ENCODE measurements around the gene RASSF5.
"Not testable (repeated sequence)": the region's sequence is repeated elsewhere in the genome, so short reads cannot be mapped to it uniquely, and the experiment has no call there.

Gene RASSF5

DNA sequence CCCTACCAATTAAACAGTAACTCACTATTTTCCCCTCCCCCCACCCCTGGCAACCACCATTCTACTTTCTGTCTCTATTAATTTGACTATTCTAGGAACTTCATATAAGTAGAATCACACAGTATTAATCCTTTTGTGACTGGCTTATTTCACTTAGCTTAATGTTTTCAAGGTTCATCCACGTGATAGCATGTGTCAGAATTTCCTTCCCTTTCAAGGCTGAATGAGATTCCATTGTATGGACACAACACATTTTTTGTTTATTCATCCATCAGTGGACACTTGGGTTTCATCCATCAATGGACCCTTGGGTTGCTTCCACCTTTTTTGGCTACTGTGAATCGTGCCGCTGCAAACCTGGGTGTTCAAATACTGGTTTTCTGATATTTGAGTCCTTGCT lies 63.2 kb downstream of the RASSF5 start:
- no peak for DNase-seq (ENCODE audit: low read depth)

GRCh38 chr1:206572835-206573234 lies 65.5 kb downstream of the RASSF5 start:
- DNase-seq (ENCODE audit: low read depth) = no peak

GRCh38 chr1:206573319-206573718 lies 66.0 kb downstream of the RASSF5 start:
- DNase-seq (ENCODE audit: low read depth) = no peak

- DNase-seq (ENCODE audit: low read depth) = no peak
Observed at GRCh38 chr1:206573762-206574161, 66.4 kb downstream of the RASSF5 start.

DNA sequence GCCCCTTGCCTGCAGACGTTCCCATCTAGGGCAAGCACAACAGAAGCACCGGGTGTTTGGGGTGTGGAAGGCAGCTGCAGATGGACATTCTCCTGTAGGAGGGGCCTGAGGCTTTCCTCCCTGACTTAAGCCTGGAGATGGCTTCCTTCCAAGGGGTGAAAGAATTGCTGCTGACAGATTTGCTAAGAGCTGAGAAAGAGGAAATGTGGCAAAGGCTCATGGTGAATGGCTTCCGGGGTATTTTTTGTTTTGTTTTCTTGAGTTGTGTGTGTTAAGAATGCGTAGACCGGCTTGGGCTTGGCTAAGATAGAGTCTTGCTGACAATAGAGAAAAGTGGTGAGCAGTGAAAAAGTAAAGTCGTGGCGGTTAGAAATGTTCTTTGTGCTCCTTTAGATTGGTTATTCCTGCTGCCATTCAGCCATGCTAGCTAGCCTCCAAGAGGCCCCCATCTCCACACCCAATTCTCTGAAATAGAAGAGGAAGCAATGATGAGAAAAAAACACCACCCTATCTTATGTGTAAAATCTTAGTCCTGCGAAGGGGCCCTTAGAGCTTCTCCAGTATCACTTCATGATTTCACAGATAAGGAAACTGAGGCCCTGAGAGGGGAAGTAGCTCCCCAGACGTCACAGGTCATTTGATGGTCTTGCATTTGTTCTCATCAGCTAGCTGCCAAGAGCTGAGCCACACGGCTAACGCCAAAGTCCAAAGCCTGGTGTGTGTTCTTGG lies 68.0 kb downstream of the RASSF5 start:
- DNase-seq (ENCODE audit: low read depth) = no peak

- DNase-seq (ENCODE audit: low read depth) = no peak
Observed at GRCh38 chr1:206575894-206576737, 68.8 kb downstream of the RASSF5 start.

DNA sequence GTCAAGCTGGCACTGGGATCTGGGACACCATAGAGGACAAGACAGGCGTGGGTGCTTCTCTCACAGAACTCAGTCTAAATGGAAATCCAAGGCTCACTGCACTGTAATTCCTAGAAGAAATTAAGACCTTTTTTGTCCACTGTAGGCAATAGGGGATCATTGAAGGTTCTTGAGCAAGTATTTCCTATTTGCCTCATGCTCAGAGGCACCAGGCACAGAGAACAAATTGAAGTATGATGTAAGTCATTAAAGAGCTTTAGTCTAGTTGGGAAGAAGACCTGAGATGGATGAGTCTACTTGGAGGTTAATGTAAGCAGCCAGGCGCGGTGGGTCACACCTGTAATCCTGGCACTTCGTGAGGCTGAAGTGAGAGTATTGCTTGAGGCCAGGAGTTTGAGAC lies 70.3 kb downstream of the RASSF5 start:
- no peak for DNase-seq (ENCODE audit: low read depth)

- no peak for DNase-seq (ENCODE audit: low read depth)
Observed at GRCh38 chr1:206578068-206578977, 71.0 kb downstream of the RASSF5 start.

DNA sequence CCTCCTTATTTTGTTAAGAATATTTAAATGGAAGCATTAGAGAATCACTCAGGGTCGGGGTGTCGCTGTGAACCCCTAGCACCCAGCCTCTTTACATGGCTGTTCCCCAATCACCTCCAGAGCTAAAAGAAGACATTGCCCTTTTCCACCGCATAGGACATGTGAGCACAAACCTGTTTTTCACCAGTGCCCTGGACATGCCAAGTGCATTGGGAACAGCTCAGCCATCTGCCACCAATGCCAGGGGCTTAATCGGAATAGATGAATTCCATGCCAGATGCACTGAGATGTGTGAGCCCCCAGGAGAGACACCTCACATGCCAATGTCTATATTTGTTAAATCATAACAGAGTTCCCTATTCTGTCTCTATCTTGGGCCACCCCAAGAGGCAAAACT lies 71.6 kb downstream of the RASSF5 start:
- DNase-seq (ENCODE audit: low read depth) = no peak

DNA sequence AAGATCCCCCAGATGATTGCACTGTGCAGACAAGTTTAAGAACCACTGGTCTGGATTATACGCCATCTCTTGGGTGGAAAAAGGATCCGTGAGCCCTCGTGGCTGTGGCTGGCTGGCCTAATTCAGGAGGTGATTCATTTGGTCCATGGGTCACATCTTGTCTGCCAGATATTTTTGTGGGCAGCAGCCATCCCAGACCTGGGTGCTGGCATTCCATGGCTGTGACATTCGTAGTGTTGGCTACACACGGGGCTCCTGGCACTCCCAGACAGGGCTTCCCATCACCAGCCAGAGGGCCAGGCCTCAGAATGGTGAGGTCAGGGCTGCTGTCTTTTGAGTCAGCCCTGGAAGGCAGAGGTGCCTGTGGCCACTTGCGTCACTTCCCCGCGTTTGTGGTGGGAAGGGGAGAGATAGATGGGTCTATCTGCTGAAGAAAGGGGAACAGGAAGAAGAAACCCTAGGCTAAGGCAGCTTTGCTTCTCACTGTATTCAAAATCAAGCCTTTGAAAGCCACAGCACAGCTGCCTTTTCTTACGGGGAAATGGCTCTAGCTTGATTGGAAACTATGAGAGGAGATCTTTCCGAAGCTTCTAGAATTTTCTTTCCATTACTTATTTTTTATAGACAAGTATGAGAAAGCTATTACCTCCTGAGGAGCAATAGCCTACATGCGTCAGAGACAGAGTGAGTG lies 72.6 kb downstream of the RASSF5 start:
- DNase-seq (ENCODE audit: low read depth) = peak; percentile 78

DNA sequence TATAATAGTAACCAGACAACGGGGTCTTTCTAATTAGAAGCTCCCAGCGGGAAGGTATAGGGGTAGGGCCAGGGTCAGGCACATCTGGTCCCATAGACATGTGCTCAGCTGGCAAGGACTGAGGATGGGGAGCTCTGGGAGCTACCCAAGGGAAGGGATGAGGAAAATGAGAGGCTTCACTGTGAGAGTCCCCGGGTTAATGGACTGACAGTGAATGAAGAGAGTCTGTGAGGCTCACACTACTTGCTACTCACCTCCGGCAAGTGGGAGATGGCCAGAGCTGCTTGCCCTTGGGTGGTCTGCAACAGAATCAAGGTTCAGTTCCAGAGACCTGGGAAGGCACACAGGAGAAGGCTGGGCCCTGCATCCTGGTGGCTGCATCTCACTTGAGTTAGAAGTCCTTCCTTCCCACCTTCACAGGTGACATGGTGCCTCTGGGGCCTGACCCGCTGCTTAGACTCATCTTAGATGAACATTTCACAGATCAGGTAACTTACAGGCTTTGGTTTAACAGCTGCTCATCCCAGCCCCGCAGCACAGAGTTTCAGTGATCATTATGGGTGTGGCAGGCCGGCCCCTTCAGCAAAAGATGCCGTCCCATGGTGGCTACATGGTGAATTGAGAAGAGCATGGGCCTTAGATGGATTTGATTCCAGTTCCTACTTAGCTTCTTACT lies 73.2 kb downstream of the RASSF5 start:
- no peak for DNase-seq (ENCODE audit: low read depth)

DNA sequence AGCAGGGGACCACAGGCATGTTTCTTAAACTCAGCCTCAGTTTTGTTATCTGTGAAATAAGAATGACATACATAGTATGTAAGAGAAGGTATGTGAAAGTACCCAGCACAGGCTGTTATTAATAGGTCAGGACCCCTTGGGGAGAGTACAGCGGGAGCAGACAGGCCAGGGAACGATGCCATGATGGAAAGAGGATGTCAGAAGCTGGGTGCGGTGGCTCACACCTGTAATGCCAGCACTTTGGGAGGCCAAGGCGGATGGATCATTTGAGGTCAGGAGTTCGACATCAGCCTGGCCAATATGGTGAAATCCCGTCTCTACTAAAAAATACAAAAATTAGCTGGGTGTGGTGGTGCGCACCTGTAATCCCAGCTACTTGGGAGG lies 73.8 kb downstream of the RASSF5 start:
- DNase-seq (ENCODE audit: low read depth) = not testable (repeated sequence)

- DNase-seq (ENCODE audit: low read depth) = peak; percentile 59
Observed at GRCh38 chr1:206581571-206581981, 74.2 kb downstream of the RASSF5 start.

GRCh38 chr1:206582537-206582936 lies 75.2 kb downstream of the RASSF5 start:
- no peak for DNase-seq (ENCODE audit: low read depth)

DNA sequence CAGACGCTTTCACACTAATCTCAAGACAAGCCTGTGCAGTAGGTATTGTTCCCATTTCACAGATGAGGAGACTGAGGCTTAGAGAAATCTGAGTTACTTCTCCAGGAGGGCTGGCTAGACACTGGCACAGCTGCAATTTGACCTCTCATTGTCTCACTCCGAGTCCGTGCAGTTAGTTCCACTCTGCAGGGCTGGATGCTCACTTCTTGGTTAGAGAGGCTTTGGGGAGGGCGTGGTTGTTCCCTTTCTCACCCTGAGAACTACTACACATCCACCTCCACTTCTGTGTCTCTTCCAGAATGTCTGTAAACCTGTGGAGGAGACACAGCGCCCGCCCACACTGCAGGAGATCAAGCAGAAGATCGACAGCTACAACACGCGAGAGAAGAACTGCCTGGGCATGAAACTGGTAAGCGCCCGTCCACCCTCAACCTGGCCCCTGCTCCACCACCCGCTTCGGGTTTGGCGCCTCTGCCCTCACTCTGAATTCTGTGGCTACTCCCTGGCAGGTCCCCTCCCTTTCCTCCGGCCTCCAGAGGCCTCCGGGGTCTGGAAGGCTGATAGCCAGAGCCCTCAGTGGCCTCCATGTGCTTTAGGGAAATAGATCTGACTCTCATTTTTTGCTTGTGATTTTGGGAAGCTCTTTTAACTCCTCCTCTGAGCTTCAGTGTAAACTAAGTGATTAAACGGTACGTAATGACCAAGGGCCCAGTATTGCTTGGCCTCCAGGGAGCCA lies 75.8 kb downstream of the RASSF5 start:
- no peak for DNase-seq (ENCODE audit: low read depth)

DNA sequence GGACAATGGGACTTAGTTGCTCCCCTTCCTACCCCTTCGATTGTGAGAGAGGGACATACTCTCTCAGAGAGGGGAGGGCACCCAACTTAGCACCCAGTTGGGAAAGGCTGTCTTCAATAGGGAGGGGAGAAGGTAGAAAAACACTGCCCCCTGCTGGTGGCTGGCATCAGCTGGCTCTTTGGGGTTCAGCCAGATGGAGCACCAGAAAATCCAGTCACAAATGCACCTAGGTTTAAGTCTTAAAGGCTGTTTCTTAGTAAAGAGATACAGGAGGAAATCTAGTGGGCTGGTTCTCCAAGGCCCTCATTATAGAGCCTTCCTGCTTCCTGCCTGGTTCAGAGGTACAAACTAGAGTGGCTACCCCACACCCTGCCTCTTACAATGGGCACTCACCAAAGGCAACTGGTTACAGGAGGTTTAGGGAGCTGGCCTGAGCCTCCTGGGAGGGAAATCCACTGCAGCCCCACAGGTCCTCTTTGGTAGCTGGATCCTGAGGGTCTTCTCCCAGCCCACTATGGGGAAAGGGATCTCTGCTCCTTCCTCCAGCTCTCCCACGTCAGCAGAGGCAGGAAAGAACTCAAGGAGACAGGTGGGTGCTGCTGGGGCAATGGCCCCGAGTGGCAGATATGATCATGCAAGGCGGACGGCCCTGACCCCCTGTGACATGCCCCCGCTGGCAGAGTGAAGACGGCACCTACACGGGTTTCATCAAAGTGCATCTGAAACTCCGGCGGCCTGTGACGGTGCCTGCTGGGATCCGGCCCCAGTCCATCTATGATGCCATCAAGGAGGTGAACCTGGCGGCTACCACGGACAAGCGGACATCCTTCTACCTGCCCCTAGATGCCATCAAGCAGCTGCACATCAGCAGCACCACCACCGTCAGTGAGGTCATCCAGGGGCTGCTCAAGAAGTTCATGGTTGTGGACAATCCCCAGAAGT lies 76.6 kb downstream of the RASSF5 start:
- peak; percentile 83 for DNase-seq (ENCODE audit: low read depth)

DNA sequence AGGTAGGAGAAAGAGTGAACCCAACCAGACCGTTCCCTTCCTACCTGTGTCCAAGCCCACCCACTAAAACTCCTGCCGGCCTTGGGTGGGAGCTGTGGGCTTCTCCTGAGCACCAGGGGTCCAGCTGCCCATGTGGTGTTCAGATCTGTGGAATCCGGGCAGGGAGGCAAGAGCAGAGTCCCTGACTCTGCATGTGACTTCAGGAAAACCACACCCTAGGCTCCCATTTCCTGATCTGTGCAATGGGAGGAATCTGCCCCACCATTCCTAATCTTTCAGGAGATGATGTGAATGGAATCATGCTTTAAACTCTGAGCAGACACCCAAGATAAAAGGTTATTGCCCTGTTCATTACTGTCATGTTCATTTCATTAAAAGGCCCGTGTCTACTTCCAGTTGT lies 77.4 kb downstream of the RASSF5 start:
- no peak for DNase-seq (ENCODE audit: low read depth)

DNA sequence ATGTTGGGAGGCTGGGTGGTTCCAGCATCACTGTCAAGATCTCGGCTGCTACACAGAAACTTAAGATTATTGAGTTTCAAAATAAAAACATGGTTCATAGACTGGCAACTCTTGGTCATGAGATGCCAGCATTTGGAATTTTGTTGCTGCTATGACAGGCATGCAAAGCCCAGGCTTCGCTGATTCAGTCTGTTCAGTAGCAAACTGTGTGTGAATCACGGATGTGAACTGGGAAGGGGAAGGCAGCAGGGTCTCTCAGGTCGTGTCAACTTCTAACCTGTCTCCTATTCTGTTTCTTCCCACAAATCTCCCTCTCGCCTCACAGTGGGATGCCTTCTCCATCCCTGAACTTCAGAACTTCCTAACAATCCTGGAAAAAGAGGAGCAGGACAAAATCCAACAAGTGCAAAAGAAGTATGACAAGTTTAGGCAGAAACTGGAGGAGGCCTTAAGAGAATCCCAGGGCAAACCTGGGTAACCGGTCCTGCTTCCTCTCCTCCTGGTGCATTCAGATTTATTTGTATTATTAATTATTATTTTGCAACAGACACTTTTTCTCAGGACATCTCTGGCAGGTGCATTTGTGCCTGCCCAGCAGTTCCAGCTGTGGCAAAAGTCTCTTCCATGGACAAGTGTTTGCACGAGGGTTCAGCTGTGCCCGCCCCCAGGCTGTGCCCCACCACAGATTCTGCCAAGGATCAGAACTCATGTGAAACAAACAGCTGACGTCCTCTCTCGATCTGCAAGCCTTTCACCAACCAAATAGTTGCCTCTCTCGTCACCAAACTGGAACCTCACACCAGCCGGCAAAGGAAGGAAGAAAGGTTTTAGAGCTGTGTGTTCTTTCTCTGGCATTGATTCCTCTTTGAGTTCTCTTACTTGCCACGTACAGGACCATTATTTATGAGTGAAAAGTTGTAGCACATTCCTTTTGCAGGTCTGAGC lies 79.4 kb downstream of the RASSF5 start:
- DNase-seq (ENCODE audit: low read depth) = no peak

Data from activated gamma-delta T cell treated with anti-CD3 and anti-CD28 coated beads, Interleukin-2, amount 50 U/mL, for 16 hours (primary cell).